Measurements from ENCODE around the gene PPP6R3. TPM values are rescaled to one million over a fixed set of nuclear protein-coding genes. Genes with fewer than 3 reads are reported as not detected.
"Not testable (repeated sequence)": the region's sequence is repeated elsewhere in the genome, so short reads cannot be mapped to it uniquely, and the experiment has no call there.

Gene PPP6R3
- total and polyA plus RNA-seq, 2 of the 8 experiments (the other 6 are each of a cell fraction or from before 2014, with no cell fraction given): 44.6 to 150 TPM

GRCh38 chr11:68635883-68636282 is 175.3 kb downstream of the PPP6R3 start:
- H3K4ac ChIP-seq (replicated peaks; ENCODE audit: insufficient read length, low read depth, low read length); H4K8ac ChIP-seq (ENCODE audit: extremely low read depth, insufficient read depth, low read length); H2AFZ ChIP-seq (ENCODE audit: low read length); H3K4me2 ChIP-seq (ENCODE audit: insufficient read depth in 1 of 2, low read depth in 2 of 2, low read length in 2 of 2); H4K20me1 ChIP-seq (replicated peaks in 1 of 2; ENCODE audit: control insufficient read depth in 1 of 2, insufficient read depth in 2 of 2, low read length in 2 of 2); H2BK20ac ChIP-seq (ENCODE audit: low read length); H3K79me2 ChIP-seq (ENCODE audit: control insufficient read depth in 1 of 2, insufficient read depth in 2 of 2, low read length in 2 of 2); FAIRE-seq; H2AK5ac ChIP-seq (ENCODE audit: low read depth, low read length); H3K4me3 ChIP-seq (ENCODE audit: extremely low read depth in 1 of 4, insufficient read depth in 2 of 4, low read depth in 3 of 4, low read length in 4 of 4); H2BK15ac ChIP-seq (ENCODE audit: low read length); H3K23ac ChIP-seq (ENCODE audit: insufficient read length); H2BK12ac ChIP-seq (ENCODE audit: low read depth, low read length); H3K9ac ChIP-seq (replicated peaks in 1 of 4; ENCODE audit: extremely low read depth in 1 of 4, low read depth in 3 of 4, low read length in 3 of 4); H3K79me1 ChIP-seq (ENCODE audit: low read depth, low read length); H3K4me1 ChIP-seq (replicated peaks in 1 of 4; ENCODE audit: control insufficient read depth in 3 of 4, insufficient read depth in 4 of 4, low read length in 3 of 4); H4K5ac ChIP-seq (ENCODE audit: insufficient read length, low read depth, low read length); H3K27me3 ChIP-seq (replicated peaks in 1 of 4; ENCODE audit: control insufficient read depth in 3 of 4, extremely low read depth in 1 of 4, insufficient read depth in 3 of 4, low read length in 3 of 4); H3K27ac ChIP-seq (ENCODE audit: low read depth, low read length); H3K23me2 ChIP-seq (ENCODE audit: low read depth, low read length); H3K36me3 ChIP-seq (ENCODE audit: control insufficient read depth in 2 of 4, insufficient read depth in 4 of 4, low read length in 3 of 4); H4K91ac ChIP-seq (replicated peaks; ENCODE audit: insufficient read length, low read length); H3K9me3 ChIP-seq (ENCODE audit: insufficient read depth in 2 of 2, low read depth in 1 of 2, low read length in 1 of 2); H2BK5ac ChIP-seq (ENCODE audit: low read depth, low read length); H2BK120ac ChIP-seq (replicated peaks; ENCODE audit: low read depth, low read length); DNase-seq (ENCODE audit: low read depth in 1 of 2, low spot score in 2 of 2); H3K56ac ChIP-seq (replicated peaks; ENCODE audit: insufficient read length, low read depth, low read length); H3K14ac ChIP-seq (ENCODE audit: insufficient read length): not testable (repeated sequence)
- peak overlapping the region; percentile 32; the same call in 1 of the 2 replicates for H3K18ac ChIP-seq (ENCODE audit: extremely low read depth, low read length)
- ChIA-PET CTCF (ENCODE audit: partially characterized antibody) (interaction anchor here (1.9 kb wide), 1 partner anchor 22 kb away, joined by 5 read pairs; no protein-coding TSS in a partner anchor), POLR2A (ENCODE audit: partially characterized antibody) (interaction anchor here (1.4 kb wide), 1 partner anchor 114 kb away, joined by 3 read pairs; no protein-coding TSS in a partner anchor)
- WGBS, 2 experiments (ENCODE audit: extremely low coverage in 1 of 2, insufficient coverage in 1 of 2, insufficient read length in 1 of 2, insufficient replicate concordance in 2 of 2, low coverage in 1 of 2, low lambda C conversion rate in 2 of 2, missing lambda C conversion rate in 1 of 2): 78% methylated on average over 6 of the region's 10 CpGs; no CpG with 5 or more reads in 1 of the 2 experiments

GRCh38 chr11:68639322-68639721 is 178.8 kb downstream of the PPP6R3 start:
- peak overlapping the region; percentile 78 for H3K18ac ChIP-seq (ENCODE audit: extremely low read depth, low read length)
- not testable (repeated sequence) for H2BK120ac ChIP-seq (replicated peaks; ENCODE audit: low read depth, low read length); H3K23ac ChIP-seq (ENCODE audit: insufficient read length); H3K56ac ChIP-seq (replicated peaks; ENCODE audit: insufficient read length, low read depth, low read length); H2BK15ac ChIP-seq (ENCODE audit: low read length); H3K14ac ChIP-seq (ENCODE audit: insufficient read length); FAIRE-seq; H3K9me3 ChIP-seq (ENCODE audit: insufficient read depth in 2 of 2, low read depth in 1 of 2, low read length in 1 of 2); H3K79me1 ChIP-seq (ENCODE audit: low read depth, low read length); H3K4ac ChIP-seq (replicated peaks; ENCODE audit: insufficient read length, low read depth, low read length); H3K4me2 ChIP-seq (ENCODE audit: insufficient read depth in 1 of 2, low read depth in 2 of 2, low read length in 2 of 2); H4K8ac ChIP-seq (ENCODE audit: extremely low read depth, insufficient read depth, low read length); H3K4me3 ChIP-seq (ENCODE audit: extremely low read depth in 1 of 4, insufficient read depth in 2 of 4, low read depth in 3 of 4, low read length in 4 of 4); H3K36me3 ChIP-seq (ENCODE audit: control insufficient read depth in 2 of 4, insufficient read depth in 4 of 4, low read length in 3 of 4); H3K27me3 ChIP-seq (replicated peaks in 1 of 4; ENCODE audit: control insufficient read depth in 3 of 4, extremely low read depth in 1 of 4, insufficient read depth in 3 of 4, low read length in 3 of 4); H2AFZ ChIP-seq (ENCODE audit: low read length); H3K4me1 ChIP-seq (replicated peaks in 1 of 4; ENCODE audit: control insufficient read depth in 3 of 4, insufficient read depth in 4 of 4, low read length in 3 of 4); H3K9ac ChIP-seq (replicated peaks in 1 of 4; ENCODE audit: extremely low read depth in 1 of 4, low read depth in 3 of 4, low read length in 3 of 4); H3K23me2 ChIP-seq (ENCODE audit: low read depth, low read length); H4K20me1 ChIP-seq (replicated peaks in 1 of 2; ENCODE audit: control insufficient read depth in 1 of 2, insufficient read depth in 2 of 2, low read length in 2 of 2); DNase-seq (ENCODE audit: low read depth in 1 of 2, low spot score in 2 of 2); H3K79me2 ChIP-seq (ENCODE audit: control insufficient read depth in 1 of 2, insufficient read depth in 2 of 2, low read length in 2 of 2); H4K5ac ChIP-seq (ENCODE audit: insufficient read length, low read depth, low read length); H3K27ac ChIP-seq (ENCODE audit: low read depth, low read length)
- ChIA-PET POLR2A (ENCODE audit: partially characterized antibody) (interaction anchor here (1.0 kb wide), 1 partner anchor 213 kb away, joined by 3 read pairs; no protein-coding TSS in a partner anchor), CTCF (ENCODE audit: partially characterized antibody) (interaction anchor here (0.7 to 1.3 kb wide), 2 partner anchors 22 to 55 kb away, joined by 3 read pairs; no protein-coding TSS in a partner anchor)
- peak overlapping the region; percentile 50; the same call in 1 of the 2 replicates for H2BK12ac ChIP-seq (ENCODE audit: low read depth, low read length)
- H2BK5ac ChIP-seq (ENCODE audit: low read depth, low read length): peak overlapping the region; percentile 67; the same call in 1 of the 2 replicates
- H2BK20ac ChIP-seq (ENCODE audit: low read length): peak overlapping the region; percentile 98; the same call in 1 of the 2 replicates
- WGBS, 2 experiments (ENCODE audit: extremely low coverage in 1 of 2, insufficient coverage in 1 of 2, insufficient read length in 1 of 2, insufficient replicate concordance in 2 of 2, low coverage in 1 of 2, low lambda C conversion rate in 2 of 2, missing lambda C conversion rate in 1 of 2): 76% methylated on average over 3 of the region's 3 CpGs; no CpG with 5 or more reads in 1 of the 2 experiments
- H2AK5ac ChIP-seq (ENCODE audit: low read depth, low read length): peak overlapping the region; percentile 82; the same call in 1 of the 2 replicates
- peak overlapping the region; percentile 95 for H4K91ac ChIP-seq (replicated peaks; ENCODE audit: insufficient read length, low read length)
